ENCODE results near the gene PDE3B.
"Not testable (repeated sequence)": the region's sequence is repeated elsewhere in the genome, so short reads cannot be mapped to it uniquely, and the experiment has no call there.

PDE3B gene

GRCh38 chr11:14676068-14676467, 32.5 kb downstream of the PDE3B start:
- DNase-seq (ENCODE audit: low spot score), result no peak

DNA sequence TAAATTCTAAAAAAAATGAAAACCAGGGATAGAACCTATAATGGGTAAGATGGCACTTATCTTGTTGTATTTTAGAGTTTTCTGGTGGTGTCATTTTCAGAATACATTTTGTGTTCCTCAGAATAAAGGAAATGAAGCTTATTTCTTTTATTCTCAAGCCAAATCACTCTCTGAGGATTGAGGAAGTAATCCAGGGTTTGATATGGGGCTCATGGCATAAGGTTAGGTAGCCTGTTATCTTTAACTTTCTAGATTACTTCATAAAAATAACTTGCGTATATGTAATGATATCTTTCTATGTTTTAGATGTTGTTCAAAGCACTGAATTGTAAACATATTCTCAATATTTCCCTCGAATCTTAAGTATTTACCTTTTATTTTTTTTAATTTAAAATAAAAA, 33.5 kb downstream of the PDE3B start:
- DNase-seq (ENCODE audit: low spot score), result no peak

DNA sequence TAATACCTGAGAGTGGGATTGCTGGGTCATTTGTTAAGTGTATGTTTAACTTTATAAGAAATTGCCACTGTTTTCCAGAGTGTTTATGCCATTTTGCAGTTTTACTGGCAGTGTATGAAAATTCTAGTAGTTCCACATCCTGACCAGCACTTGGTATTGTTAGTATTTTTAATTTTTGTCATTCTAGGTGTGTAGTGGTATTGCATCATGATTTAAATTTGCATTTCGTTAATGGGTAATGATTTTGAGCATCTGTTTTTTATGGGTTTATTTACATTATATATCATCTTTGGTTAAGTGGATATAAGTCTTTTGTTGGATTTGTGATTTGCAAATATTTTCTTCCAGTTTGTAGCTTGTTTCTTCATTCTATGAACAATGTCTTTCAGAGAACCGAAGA, 34.7 kb downstream of the PDE3B start:
- DNase-seq (ENCODE audit: low spot score), result no peak

- no peak for DNase-seq (ENCODE audit: low spot score)
Measured at GRCh38 chr11:14679662-14680061, 36.1 kb downstream of the PDE3B start.

- not testable (repeated sequence) for DNase-seq (ENCODE audit: low spot score)
Measured at GRCh38 chr11:14684234-14684915, 40.8 kb downstream of the PDE3B start.

DNA sequence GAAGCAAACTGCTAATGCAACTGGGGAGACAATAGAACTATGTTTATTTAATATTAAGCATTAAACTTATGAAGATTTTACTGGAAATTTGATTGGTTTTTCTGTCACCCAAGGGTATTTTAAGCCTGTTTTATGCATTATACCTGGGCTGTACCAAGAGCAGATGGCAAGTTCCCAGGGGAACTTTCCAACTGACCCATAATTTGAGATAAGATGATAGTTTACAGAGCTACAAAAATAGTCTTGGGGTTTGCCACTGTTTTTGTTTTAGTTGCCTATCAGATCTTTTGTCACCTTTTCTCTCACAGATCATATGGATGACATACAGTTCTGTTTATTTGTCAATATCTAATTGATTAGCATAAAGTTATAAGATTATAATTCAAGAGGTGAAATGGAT, 43.9 kb downstream of the PDE3B start:
- DNase-seq (ENCODE audit: low spot score), result no peak

DNA sequence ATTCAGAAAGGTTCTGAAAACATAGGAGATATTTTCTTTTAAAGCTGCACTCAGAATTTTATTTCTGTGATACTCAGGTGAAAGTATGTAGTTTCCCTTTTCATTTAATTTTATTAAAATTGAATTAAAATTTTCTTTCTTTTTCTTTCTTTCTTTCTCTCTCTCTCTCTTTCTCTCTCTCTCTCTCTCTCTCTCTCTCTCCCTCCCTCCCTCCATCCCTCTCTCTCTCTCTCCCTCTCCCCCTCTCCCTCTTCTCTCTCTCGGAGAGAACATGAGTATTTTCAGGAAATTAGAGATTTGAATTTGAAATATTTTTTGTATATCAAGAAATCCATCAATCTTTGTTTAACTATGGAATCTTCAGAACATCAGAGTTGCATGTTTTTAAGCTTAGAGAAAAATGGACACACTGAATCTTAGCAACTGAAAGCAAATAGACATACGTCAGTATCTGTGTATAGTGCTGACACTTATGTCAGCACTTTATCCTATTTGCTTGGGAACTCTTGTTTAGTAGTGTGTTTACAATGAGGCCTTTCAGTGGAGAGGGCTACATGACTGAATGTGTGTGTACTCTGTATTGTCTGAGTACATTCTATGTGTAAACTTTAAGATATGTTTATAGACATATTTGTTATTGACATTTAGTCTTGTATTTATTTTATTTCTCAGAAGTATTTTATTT, 44.5 kb downstream of the PDE3B start:
- no peak for DNase-seq (ENCODE audit: low spot score)

DNA sequence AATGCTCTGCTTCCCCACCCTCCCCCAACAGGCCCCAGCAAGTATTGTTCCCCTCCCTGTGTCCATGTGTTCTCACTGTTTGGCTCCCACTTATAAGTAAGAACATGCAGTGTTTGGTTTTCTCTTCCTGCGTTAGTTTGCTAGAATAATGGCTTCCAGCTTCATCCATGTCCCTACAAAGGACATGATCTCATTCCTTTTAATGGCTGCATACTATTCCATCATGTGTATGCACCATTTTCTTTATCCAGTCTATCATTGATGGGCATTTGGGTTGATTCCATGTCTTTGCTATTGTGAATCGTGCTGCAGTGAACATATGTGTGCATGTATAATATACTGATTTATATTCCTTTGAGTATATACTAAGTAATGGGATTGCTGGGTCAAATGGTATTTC, 52.1 kb downstream of the PDE3B start:
- DNase-seq (ENCODE audit: low spot score), result not testable (repeated sequence)

GRCh38 chr11:14698771-14699170, 55.2 kb downstream of the PDE3B start:
- no peak for DNase-seq (ENCODE audit: low spot score)

- no peak for DNase-seq (ENCODE audit: low spot score)
Measured at GRCh38 chr11:14700593-14700992, 57.0 kb downstream of the PDE3B start.

DNA sequence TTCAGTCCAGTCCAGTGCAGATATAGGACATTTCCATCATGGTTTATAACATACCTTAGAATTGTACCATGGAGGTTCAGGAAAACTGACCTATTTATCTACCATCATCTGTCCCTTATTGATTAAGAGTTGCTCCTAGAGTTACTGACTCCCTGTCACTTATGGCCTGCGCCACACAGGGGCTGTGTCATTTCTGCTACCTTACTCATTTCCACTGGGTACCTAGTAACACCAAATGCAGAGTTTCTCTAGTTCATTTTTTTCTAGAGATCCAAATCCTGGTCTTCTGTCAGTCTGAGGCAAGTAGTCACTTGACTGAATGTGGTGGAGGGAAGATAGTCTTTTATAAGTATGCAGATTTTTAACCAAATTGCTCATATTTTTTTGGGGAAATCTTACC, 59.2 kb downstream of the PDE3B start:
- DNase-seq (ENCODE audit: low spot score), result no peak

DNA sequence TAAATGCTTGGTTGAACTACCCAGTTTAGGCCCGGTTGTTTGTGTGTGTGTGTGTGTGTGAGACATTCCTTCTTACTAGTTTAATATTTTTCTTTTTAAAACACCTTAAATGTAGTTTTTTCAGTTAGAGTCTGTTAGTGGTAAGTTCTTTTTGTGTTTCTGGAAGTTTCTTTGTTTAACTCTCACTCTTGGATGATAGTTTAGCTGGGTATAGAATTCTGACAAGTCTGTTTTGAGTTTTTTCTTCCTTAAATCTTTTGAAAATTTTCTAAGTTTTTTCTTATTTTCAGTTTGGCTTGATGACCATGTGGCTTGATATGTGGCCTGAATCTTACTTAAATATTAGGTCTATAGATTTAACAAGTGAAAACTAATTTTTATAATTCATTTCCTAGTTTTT, 60.1 kb downstream of the PDE3B start:
- no peak for DNase-seq (ENCODE audit: low spot score)

GRCh38 chr11:14705067-14705466, 61.5 kb downstream of the PDE3B start:
- no peak for DNase-seq (ENCODE audit: low spot score)

DNA sequence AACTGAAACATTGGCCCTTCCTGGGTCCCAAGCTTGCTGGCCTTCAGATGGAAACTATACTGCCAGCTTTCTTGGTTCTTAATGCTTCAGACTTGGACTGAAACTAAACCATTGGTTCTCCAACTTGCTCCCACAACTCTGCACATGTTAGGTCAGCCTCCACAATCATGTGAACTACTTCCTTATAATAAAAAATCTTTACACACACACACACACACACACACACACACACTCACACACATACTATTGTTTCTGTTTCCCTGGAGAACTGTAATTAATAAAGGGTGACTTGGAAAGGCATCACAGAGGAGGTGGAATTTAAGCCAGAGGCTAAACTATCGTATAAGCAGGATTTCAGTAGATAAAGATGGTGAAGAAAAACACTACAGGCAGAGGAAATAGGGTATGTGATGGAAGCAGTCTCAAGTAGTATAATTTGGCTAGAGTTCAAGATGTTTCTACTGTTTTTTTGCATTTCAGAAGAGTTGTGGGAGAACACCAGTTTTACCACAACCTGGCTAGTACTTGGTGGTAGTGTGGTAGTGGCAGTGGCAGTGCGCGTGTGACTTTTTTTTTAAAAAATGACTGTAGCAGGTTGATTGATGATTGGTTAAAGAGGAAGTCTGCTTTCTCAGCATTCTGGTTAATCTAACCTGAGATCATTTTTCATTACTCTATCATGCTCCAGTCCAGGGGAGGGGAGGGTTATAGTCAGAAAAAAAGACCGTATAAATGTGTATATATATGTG, 70.1 kb downstream of the PDE3B start:
- DNase-seq (ENCODE audit: low spot score), result no peak

DNA sequence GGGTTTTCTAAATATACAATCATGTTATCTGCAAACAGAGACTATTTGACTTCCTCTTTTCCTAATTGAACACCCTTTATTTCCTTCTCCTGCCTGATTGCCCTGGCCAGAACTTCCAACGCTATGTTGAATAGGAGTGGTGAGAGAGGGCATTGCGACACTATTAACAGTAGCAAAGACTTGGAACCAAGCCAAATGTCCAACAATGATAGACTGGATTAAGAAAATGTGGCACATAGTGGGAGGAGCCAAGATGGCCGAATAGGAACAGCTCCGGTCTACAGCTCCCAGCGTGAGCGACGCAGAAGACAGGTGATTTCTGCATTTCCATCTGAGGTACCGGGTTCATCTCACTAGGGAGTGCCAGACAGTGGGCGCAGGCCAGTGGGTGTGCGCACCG, 72.1 kb downstream of the PDE3B start:
- not testable (repeated sequence) for DNase-seq (ENCODE audit: low spot score)

DNA sequence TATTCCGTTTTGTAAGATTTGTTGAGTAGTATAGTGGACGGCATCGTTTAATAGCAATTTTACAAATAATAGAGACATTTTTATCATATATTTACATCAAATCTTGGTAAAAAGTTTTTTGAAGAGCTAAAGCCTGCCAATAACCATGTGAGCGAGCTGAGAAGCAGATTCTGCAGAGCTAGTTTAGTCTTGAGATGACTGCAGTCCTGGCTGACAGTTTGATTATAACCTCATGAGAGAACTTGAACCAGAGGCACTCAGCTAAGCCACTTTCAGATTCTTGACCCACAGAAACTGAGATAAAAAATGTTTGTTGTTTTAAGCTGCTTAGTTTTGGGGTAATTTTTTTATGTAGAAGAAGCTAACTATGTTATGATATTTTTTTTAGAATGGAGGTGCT, 78.9 kb downstream of the PDE3B start:
- no peak for DNase-seq (ENCODE audit: low spot score)

DNA sequence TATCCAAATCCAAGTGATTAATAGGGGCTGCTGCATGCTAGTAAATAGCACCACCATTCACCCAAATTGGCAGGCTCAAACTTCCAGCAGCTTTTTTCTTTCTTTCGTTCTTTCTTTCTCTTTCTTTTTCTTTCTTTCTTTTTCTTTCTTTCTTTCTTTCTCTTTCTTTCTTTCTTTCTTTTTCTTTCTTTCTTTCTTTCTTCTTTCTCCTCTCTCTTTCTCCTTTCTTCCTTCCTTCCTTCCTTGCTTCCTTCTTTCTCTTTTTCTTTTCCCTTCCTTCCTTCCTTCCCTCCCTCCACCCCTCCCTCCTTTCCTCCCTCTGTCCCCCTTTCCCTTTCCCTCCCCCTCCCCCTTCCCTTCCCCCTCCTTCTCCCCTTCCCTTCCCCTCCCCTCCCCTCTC, 81.5 kb downstream of the PDE3B start:
- no peak for DNase-seq (ENCODE audit: low spot score)

- DNase-seq (ENCODE audit: low spot score), result no peak
Measured at GRCh38 chr11:14727215-14727614, 83.6 kb downstream of the PDE3B start.

DNA sequence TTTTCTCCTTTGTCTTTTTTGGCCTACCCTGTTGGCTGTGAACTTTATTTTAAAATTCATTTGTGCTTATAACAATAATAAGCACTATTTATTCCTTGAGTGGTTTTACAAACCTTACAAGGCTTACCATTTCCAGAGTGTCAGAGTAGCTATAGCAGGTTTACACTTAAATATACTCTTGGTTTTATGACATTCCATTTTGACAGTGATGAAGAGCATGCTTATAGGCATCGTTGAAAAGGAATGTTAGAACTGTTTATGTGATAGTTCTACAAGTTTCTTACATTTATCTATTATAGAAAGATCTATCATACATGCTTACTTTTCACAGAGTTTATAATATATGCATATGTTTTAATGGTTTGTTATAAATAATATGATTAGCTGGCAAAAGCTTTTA, 84.1 kb downstream of the PDE3B start:
- DNase-seq (ENCODE audit: low spot score), result no peak

- DNase-seq (ENCODE audit: low spot score), result not testable (repeated sequence)
Measured at GRCh38 chr11:14740539-14740938, 96.9 kb downstream of the PDE3B start.

GRCh38 chr11:14741195-14741594, 97.6 kb downstream of the PDE3B start:
- no peak for DNase-seq (ENCODE audit: low spot score)

DNA sequence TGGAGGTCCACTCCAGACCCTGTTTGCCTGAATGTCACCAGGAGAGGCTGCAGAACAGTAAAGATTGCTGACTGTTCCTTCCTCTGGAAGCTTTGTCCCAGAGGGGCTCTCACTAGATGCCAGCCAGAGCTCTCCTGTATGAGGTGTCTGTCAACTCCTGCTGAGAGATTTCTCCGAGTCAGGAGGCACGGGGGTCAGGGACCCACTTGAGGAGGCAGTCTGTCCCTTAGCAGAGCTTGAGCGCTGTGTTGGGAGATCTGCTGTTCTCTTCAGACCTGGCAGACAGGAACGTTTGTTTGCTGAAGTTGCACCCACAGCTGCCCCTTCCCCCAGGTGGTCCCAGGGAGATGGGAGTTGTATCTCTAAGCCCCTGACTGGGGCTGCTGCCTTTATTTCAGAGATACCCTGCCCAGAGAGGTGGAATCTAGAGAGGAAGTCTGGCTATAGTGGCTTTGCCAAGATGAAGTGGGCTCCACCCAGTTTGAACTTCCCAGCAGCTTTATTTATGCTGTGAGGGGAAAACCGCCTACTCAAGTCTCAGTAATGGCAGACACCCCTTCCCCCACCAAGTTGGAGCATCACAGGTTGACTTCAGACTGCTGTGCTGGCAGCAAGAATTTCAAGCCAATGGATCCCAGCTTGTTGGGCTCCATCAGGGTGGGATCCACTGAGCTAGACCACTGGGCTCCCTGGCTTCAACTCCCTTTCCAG, 99.4 kb downstream of the PDE3B start:
- DNase-seq (ENCODE audit: low spot score), result no peak

DNA sequence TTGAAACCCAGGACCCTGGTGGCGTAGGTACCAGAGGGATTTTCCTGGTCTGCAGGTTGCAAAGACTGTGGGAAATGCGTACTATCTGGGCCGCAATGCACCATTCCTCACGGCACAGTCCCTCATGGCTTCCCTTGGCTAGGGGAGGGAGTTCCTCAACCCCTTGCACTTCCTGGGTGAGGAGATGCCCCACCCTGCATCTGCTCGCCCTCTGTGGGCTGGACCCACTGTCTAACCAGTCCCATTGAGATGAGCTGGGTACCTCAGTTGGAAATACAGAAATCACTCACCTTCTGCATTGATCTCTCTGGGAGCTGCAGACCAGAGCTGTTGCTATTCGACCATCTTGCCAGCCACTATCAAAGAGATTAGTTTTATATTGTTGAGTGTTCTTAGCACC, 100.1 kb downstream of the PDE3B start:
- DNase-seq (ENCODE audit: low spot score), result not testable (repeated sequence)
